B cell (primary cell): ENCODE measurements around the gene TGFBR2.

Experiments
- CTCF ChIP-seq: fragments of 200-600 bp; IDR thresholded peaks from one replicate; pipeline ENCODE4 v1.8.0; 2022; ENCODE audit warnings: antibody characterized with exemption, mild to moderate bottlenecking
- EZH2 ChIP-seq: IDR thresholded peaks from 2 replicates; pipeline ENCODE4 v1.6.1; 2012; ENCODE audit warnings: borderline replicate concordance, low read depth, mild to moderate bottlenecking, moderate library complexity, low read length; ENCODE audit not compliant: insufficient read depth, poor library complexity, severe bottlenecking

GRCh38 chr3:30617069-30617468 lies 10.7 kb downstream of the TGFBR2 start:
- no peak for TF ChIP-seq CTCF
- no peak for TF ChIP-seq EZH2
